Measurements from ENCODE around the gene PACSIN1.

The PACSIN1 gene

GRCh38 chr6:34555328-34555727, 89.5 kb downstream of the PACSIN1 start:
- no peak overlapping the region for H3K9ac ChIP-seq (ENCODE audit: low read length)
- no peaks in the 10 kb centered on the region for H3F3A ChIP-seq (ENCODE audit: insufficient read depth, low read length)
- H3K27ac ChIP-seq (ENCODE audit: low read length) = no peak overlapping the region
- no peaks in the 10 kb centered on the region for H3K79me2 ChIP-seq (ENCODE audit: low read length)
- no peaks in the 10 kb centered on the region for H3K9me2 ChIP-seq (replicated peaks; ENCODE audit: insufficient read depth, low read length)
- no peaks in the 10 kb centered on the region for H4K20me1 ChIP-seq (ENCODE audit: insufficient read depth, low read length)
- DNase-seq = no peak
- no peak overlapping the region for H3K4me2 ChIP-seq (ENCODE audit: low read depth, low read length)
- no peak overlapping the region for H2AFZ ChIP-seq (ENCODE audit: low read length)
- no peaks in the 10 kb centered on the region for H3K9me3 ChIP-seq (replicated peaks; ENCODE audit: insufficient read depth, low read length)
- H3K4me1 ChIP-seq (ENCODE audit: low read length) = no peaks in the 10 kb centered on the region
- TF ChIP-seq EZH2phosphoT487 (IDR thresholded peaks at IDR 0.05; ENCODE audit: low read length) (no peak), CTCF (IDR thresholded peaks at IDR 0.05; ENCODE audit: low read length) (no peak), EZH2 (optimal IDR thresholded peaks at IDR 0.05; ENCODE audit: low read depth, low read length) (no peak)
- H3K27me3 ChIP-seq (replicated peaks; ENCODE audit: insufficient read depth, low read length) = peaks cover 5% of the 10 kb centered on the region; the same call in 1 of the 2 replicates
- H3K36me3 ChIP-seq (replicated peaks; ENCODE audit: insufficient read depth, low read length) = no peaks in the 10 kb centered on the region
- no peak overlapping the region for H3K4me3 ChIP-seq (ENCODE audit: low read length)

- Histone ChIP-seq H3K4me1 (ENCODE audit: low read length) (no peaks in the 10 kb centered on the region), H3K4me3 (ENCODE audit: low read length) (no peak within 1 kb of the TSS), H3K36me3 (replicated peaks; ENCODE audit: insufficient read depth, low read length) (no peaks in the 10 kb centered on the region), H3K27ac (ENCODE audit: low read length) (no peak within 1 kb of the TSS), H3K4me2 (ENCODE audit: low read depth, low read length) (no peak within 1 kb of the TSS), H2AFZ (ENCODE audit: low read length) (no peak within 1 kb of the TSS), H3K27me3 (replicated peaks; ENCODE audit: insufficient read depth, low read length) (peaks cover 5% of the 10 kb centered on the region; the same call in 1 of the 2 replicates), H3K79me2 (ENCODE audit: low read length) (no peaks in the 10 kb centered on the region), H4K20me1 (ENCODE audit: insufficient read depth, low read length) (no peaks in the 10 kb centered on the region), H3K9me3 (replicated peaks; ENCODE audit: insufficient read depth, low read length) (no peaks in the 10 kb centered on the region), H3K9ac (ENCODE audit: low read length) (no peak within 1 kb of the TSS), H3K9me2 (replicated peaks; ENCODE audit: insufficient read depth, low read length) (no peaks in the 10 kb centered on the region), H3F3A (ENCODE audit: insufficient read depth, low read length) (no peaks in the 10 kb centered on the region)
- no peak for TF ChIP-seq EZH2 (optimal IDR thresholded peaks at IDR 0.05; ENCODE audit: low read depth, low read length)
- TF ChIP-seq CTCF (IDR thresholded peaks at IDR 0.05; ENCODE audit: low read length) = no peak
- no peak for TF ChIP-seq EZH2phosphoT487 (IDR thresholded peaks at IDR 0.05; ENCODE audit: low read length)
- no peak for DNase-seq
These were observed 90.2 kb downstream of the PACSIN1 start, which contains the start of gene SPDEF for GRCh38 chr6:34556031-34556471. TSS of gene SPDEF (minus strand) at chr6:34556329. CDS start at chr6:34544455, 11,874 bp downstream.

GRCh38 chr6:34556493-34556892, 90.6 kb downstream of the PACSIN1 start:
- Histone ChIP-seq H3K79me2 (ENCODE audit: low read length) (no peaks in the 10 kb centered on the region), H3K9me3 (replicated peaks; ENCODE audit: insufficient read depth, low read length) (no peaks in the 10 kb centered on the region), H3K36me3 (replicated peaks; ENCODE audit: insufficient read depth, low read length) (no peaks in the 10 kb centered on the region), H2AFZ (ENCODE audit: low read length) (no peak overlapping the region), H3F3A (ENCODE audit: insufficient read depth, low read length) (no peaks in the 10 kb centered on the region), H3K9me2 (replicated peaks; ENCODE audit: insufficient read depth, low read length) (no peaks in the 10 kb centered on the region), H3K27me3 (replicated peaks; ENCODE audit: insufficient read depth, low read length) (0 out of 2 replicates have a peak, but pooled peaks cover 5% of the 10 kb centered on the region), H3K4me1 (ENCODE audit: low read length) (no peaks in the 10 kb centered on the region), H3K4me3 (ENCODE audit: low read length) (no peak overlapping the region), H3K9ac (ENCODE audit: low read length) (no peak overlapping the region), H3K27ac (ENCODE audit: low read length) (no peak overlapping the region), H4K20me1 (ENCODE audit: insufficient read depth, low read length) (no peaks in the 10 kb centered on the region), H3K4me2 (ENCODE audit: low read depth, low read length) (no peak overlapping the region)
- no peak for DNase-seq
- TF ChIP-seq CTCF (IDR thresholded peaks at IDR 0.05; ENCODE audit: low read length) (no peak), EZH2 (optimal IDR thresholded peaks at IDR 0.05; ENCODE audit: low read depth, low read length) (no peak), EZH2phosphoT487 (IDR thresholded peaks at IDR 0.05; ENCODE audit: low read length) (no peak)
